ENCODE results near the gene TSPAN5. TPM values are rescaled to one million over a fixed set of nuclear protein-coding genes. Genes with fewer than 3 reads are reported as not detected.

TSPAN5 gene
- total RNA-seq, 1 experiment from 2014 or later: 12.4 TPM

DNA sequence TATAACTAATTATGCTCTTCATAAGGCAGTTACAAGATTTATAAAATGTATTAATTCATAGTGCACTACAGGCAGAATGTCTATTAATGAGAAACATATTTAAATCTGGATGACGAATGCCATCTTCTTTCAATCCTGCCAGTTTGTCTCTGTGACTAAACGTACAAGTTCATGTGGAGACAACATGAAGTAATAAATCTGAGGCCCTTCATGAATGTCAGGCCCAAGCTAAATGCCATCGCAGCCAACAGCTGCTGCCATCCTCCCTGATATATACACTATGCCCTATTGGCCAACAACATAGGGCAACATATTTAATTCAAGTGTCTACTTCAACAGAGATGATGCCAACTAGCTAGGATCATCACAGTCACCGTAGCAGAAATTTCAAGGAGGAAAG, 43.7 kb downstream of the TSPAN5 start:
- intact Hi-C loops (cut with micrococcal nuclease; ENCODE audit: unreplicated experiment): no loop called here
- no peak for DNase-seq
- Histone ChIP-seq H3F3A (ENCODE audit: insufficient read depth, low read depth) (no peaks in the 10 kb centered on the region; the same call in 1 of the 2 replicates), H3K4me1 (replicated peaks; ENCODE audit: insufficient read depth) (no peaks in the 10 kb centered on the region), H3K9me3 (ENCODE audit: insufficient read depth, low read depth) (no peaks in the 10 kb centered on the region), H3K79me2 (ENCODE audit: low read depth) (peaks cover 43% of the 10 kb centered on the region), H3K36me3 (ENCODE audit: low read depth) (no peaks in the 10 kb centered on the region), H3K9me2 (ENCODE audit: insufficient read depth) (no peaks in the 10 kb centered on the region), H3K4me3 (no peak overlapping the region), H3K4me2 (no peak overlapping the region), H4K20me1 (ENCODE audit: insufficient read depth) (no peaks in the 10 kb centered on the region), H3K27me3 (ENCODE audit: insufficient read depth, low read depth) (no peaks in the 10 kb centered on the region), H3K27ac (no peak overlapping the region), H2AFZ (no peak overlapping the region)
- CTCF ChIA-PET: no interaction called here
- BruUV-seq (replicated peaks): no TSS peak
- no peak for TF ChIP-seq EZH2 (IDR thresholded peaks at IDR 0.05; ENCODE audit: low read depth)
- TF ChIP-seq, protein P1, sequence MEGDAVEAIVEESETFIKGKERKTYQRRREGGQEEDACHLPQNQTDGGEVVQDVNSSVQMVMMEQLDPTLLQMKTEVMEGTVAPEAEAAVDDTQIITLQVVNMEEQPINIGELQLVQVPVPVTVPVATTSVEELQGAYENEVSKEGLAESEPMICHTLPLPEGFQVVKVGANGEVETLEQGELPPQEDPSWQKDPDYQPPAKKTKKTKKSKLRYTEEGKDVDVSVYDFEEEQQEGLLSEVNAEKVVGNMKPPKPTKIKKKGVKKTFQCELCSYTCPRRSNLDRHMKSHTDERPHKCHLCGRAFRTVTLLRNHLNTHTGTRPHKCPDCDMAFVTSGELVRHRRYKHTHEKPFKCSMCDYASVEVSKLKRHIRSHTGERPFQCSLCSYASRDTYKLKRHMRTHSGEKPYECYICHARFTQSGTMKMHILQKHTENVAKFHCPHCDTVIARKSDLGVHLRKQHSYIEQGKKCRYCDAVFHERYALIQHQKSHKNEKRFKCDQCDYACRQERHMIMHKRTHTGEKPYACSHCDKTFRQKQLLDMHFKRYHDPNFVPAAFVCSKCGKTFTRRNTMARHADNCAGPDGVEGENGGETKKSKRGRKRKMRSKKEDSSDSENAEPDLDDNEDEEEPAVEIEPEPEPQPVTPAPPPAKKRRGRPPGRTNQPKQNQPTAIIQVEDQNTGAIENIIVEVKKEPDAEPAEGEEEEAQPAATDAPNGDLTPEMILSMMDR (conservative IDR thresholded peaks at IDR 0.05): no peak
- POLR2A ChIA-PET (ENCODE audit: unreplicated experiment): no interaction called here

DNA sequence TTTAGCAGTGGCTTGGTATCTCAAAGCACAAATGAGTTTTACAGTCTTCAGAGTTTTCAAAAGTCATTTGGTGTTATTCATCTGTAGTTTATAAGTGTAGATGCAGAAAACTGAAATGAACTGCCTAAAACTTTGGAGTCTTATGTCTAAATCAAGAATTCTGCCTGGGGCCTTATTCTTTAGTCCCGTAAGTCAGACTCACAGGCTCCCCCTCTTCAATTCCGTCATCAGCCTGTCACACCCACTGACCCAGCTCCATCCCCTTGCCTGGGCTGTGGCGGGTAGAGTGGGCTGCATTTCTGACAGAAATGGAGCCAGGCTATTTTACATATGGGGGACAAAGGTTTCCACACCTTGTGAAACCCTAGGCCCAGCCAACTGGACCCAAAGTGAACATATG, 44.3 kb downstream of the TSPAN5 start:
- H4K20me1 ChIP-seq (ENCODE audit: insufficient read depth): no peaks in the 10 kb centered on the region
- no peaks in the 10 kb centered on the region for H3K36me3 ChIP-seq (ENCODE audit: low read depth)
- peaks cover 43% of the 10 kb centered on the region for H3K79me2 ChIP-seq (ENCODE audit: low read depth)
- H3F3A ChIP-seq (ENCODE audit: insufficient read depth, low read depth): no peaks in the 10 kb centered on the region; the same call in 1 of the 2 replicates
- no peaks in the 10 kb centered on the region for H3K4me1 ChIP-seq (replicated peaks; ENCODE audit: insufficient read depth)
- H3K27ac ChIP-seq: no peak overlapping the region
- H3K27me3 ChIP-seq (ENCODE audit: insufficient read depth, low read depth): no peaks in the 10 kb centered on the region
- no peak overlapping the region for H2AFZ ChIP-seq
- H3K9me3 ChIP-seq (ENCODE audit: insufficient read depth, low read depth): no peaks in the 10 kb centered on the region
- DNase-seq: no peak
- no peaks in the 10 kb centered on the region for H3K9me2 ChIP-seq (ENCODE audit: insufficient read depth)
- BruUV-seq (replicated peaks): no TSS peak
- intact Hi-C loops (cut with micrococcal nuclease; ENCODE audit: unreplicated experiment): no loop called here
- no peak overlapping the region for H3K4me3 ChIP-seq
- H3K4me2 ChIP-seq: no peak overlapping the region
- ChIA-PET CTCF (no interaction called here), POLR2A (ENCODE audit: unreplicated experiment) (no interaction called here)
- TF ChIP-seq, protein P1 (conservative IDR thresholded peaks at IDR 0.05): no peak
- no peak for TF ChIP-seq EZH2 (IDR thresholded peaks at IDR 0.05; ENCODE audit: low read depth)

DNA sequence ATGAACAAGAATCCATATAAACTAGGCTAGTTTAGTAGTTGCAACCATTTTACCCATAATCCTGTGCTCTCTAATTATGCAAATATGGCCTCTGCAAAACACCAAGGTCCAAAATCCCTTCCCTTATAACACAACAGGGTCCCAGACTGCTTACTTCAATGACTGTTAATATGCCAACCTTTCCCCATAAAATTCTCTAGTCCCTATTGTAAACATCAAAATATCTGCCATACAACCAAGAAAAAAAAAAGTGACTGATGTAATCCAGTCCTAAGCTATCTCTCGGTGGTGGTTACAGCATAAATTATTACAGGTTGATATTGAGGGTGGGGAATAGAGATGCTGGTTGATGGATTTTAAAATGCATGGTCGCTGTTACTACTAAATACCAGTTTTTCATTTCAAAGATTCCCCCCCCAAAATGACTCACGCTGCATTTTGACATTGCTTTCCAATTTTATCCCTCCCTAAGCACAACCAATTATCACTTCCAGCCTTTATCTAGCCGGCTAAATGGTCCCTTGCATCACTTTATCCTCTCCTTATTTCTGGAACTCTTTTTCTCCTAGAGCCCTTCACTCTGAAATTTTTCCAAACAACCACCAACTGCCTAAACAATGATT, 44.8 kb downstream of the TSPAN5 start:
- CTCF ChIA-PET: no interaction called here
- Histone ChIP-seq H2AFZ (no peak overlapping the region), H3F3A (ENCODE audit: insufficient read depth, low read depth) (no peaks in the 10 kb centered on the region), H3K27ac (no peak overlapping the region), H3K9me3 (ENCODE audit: insufficient read depth, low read depth) (no peaks in the 10 kb centered on the region), H4K20me1 (ENCODE audit: insufficient read depth) (no peaks in the 10 kb centered on the region), H3K27me3 (ENCODE audit: insufficient read depth, low read depth) (no peaks in the 10 kb centered on the region), H3K4me1 (replicated peaks; ENCODE audit: insufficient read depth) (no peaks in the 10 kb centered on the region), H3K4me3 (no peak overlapping the region), H3K79me2 (ENCODE audit: low read depth) (peaks cover 43% of the 10 kb centered on the region), H3K9me2 (ENCODE audit: insufficient read depth) (no peaks in the 10 kb centered on the region), H3K4me2 (no peak overlapping the region), H3K36me3 (ENCODE audit: low read depth) (no peaks in the 10 kb centered on the region)
- no peak for TF ChIP-seq EZH2 (IDR thresholded peaks at IDR 0.05; ENCODE audit: low read depth)
- TF ChIP-seq, protein P1 (conservative IDR thresholded peaks at IDR 0.05): no peak
- no peak for DNase-seq
- intact Hi-C loops (cut with micrococcal nuclease; ENCODE audit: unreplicated experiment): no loop called here
- POLR2A ChIA-PET (ENCODE audit: unreplicated experiment): no interaction called here
- no TSS peak for BruUV-seq (replicated peaks)
